Raji (cell line): ENCODE results near the gene AFF2.

ENCODE experiments used
- POLR2A ChIP-seq: IDR thresholded peaks from 2 replicates; pipeline ENCODE4 v1.6.1; 2011; ENCODE audit warnings: low read depth, low read length, control low read depth; ENCODE audit not compliant: insufficient read depth

AFF2 gene

GRCh38 chrX:148794350-148794749 lies 293.9 kb downstream of the AFF2 start:
- no peak for TF ChIP-seq POLR2A

GRCh38 chrX:148804579-148805355 lies 304.4 kb downstream of the AFF2 start:
- no peak for TF ChIP-seq POLR2A

GRCh38 chrX:148806145-148806870 lies 305.9 kb downstream of the AFF2 start:
- no peak for TF ChIP-seq POLR2A

GRCh38 chrX:148808833-148809232 lies 308.4 kb downstream of the AFF2 start:
- no peak for TF ChIP-seq POLR2A

GRCh38 chrX:148811236-148811635 lies 310.8 kb downstream of the AFF2 start:
- TF ChIP-seq POLR2A = no peak

GRCh38 chrX:148813422-148813821 lies 313.0 kb downstream of the AFF2 start:
- TF ChIP-seq POLR2A = no peak

GRCh38 chrX:148813967-148814366 lies 313.6 kb downstream of the AFF2 start:
- TF ChIP-seq POLR2A = no peak

- no peak for TF ChIP-seq POLR2A
These were observed 315.0 kb downstream of the AFF2 start for GRCh38 chrX:148815218-148815961.

GRCh38 chrX:148823986-148824385 lies 323.6 kb downstream of the AFF2 start:
- TF ChIP-seq POLR2A = no peak

- no peak for TF ChIP-seq POLR2A
These were observed 325.3 kb downstream of the AFF2 start for GRCh38 chrX:148825696-148826095.

GRCh38 chrX:148836741-148837140 lies 336.3 kb downstream of the AFF2 start:
- TF ChIP-seq POLR2A = no peak

GRCh38 chrX:148850631-148851030 lies 350.2 kb downstream of the AFF2 start:
- TF ChIP-seq POLR2A = no peak

GRCh38 chrX:148854306-148854705 lies 353.9 kb downstream of the AFF2 start:
- no peak for TF ChIP-seq POLR2A

GRCh38 chrX:148856505-148856904 lies 356.1 kb downstream of the AFF2 start:
- no peak for TF ChIP-seq POLR2A
